Measurements from ENCODE around the gene EML1. TPM values are rescaled to one million over a fixed set of nuclear protein-coding genes. Genes with fewer than 3 reads are reported as not detected.

EML1 gene
- total RNA-seq, 2 experiments from 2014 or later: not detected

- TF ChIP-seq, protein P1, sequence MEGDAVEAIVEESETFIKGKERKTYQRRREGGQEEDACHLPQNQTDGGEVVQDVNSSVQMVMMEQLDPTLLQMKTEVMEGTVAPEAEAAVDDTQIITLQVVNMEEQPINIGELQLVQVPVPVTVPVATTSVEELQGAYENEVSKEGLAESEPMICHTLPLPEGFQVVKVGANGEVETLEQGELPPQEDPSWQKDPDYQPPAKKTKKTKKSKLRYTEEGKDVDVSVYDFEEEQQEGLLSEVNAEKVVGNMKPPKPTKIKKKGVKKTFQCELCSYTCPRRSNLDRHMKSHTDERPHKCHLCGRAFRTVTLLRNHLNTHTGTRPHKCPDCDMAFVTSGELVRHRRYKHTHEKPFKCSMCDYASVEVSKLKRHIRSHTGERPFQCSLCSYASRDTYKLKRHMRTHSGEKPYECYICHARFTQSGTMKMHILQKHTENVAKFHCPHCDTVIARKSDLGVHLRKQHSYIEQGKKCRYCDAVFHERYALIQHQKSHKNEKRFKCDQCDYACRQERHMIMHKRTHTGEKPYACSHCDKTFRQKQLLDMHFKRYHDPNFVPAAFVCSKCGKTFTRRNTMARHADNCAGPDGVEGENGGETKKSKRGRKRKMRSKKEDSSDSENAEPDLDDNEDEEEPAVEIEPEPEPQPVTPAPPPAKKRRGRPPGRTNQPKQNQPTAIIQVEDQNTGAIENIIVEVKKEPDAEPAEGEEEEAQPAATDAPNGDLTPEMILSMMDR (conservative IDR thresholded peaks at IDR 0.05; ENCODE audit: low read length): no peak
- no peak for TF ChIP-seq EZH2phosphoT487 (IDR thresholded peaks at IDR 0.05; ENCODE audit: borderline replicate concordance, low read depth, low read length)
- H3K9me2 ChIP-seq (ENCODE audit: insufficient read depth, low read length): no peaks in the 10 kb centered on the region
- no peak for DNase-seq (ENCODE audit: low spot score)
- H3K4me3 ChIP-seq (ENCODE audit: low read depth, low read length, poor library complexity, severe bottlenecking): no peak overlapping the region
- no peaks in the 10 kb centered on the region for H3K9me3 ChIP-seq (ENCODE audit: low read length)
- CTCF ChIA-PET (ENCODE audit: unreplicated experiment): no interaction called here
- no peak overlapping the region for H3K27ac ChIP-seq (ENCODE audit: low read depth, low read length, poor library complexity, severe bottlenecking)
- no peaks in the 10 kb centered on the region for H3K36me3 ChIP-seq (ENCODE audit: insufficient read depth, low read length)
- no peaks in the 10 kb centered on the region for H3K4me1 ChIP-seq (ENCODE audit: insufficient read depth, low read length, poor library complexity, severe bottlenecking)
- H2AFZ ChIP-seq (ENCODE audit: low read length): no peak overlapping the region
- POLR2A ChIA-PET: no interaction called here
- no peak overlapping the region for H3K4me2 ChIP-seq (ENCODE audit: low read length)
- intact Hi-C loops (cut with micrococcal nuclease; ENCODE audit: unreplicated experiment): no loop called here
- no peaks in the 10 kb centered on the region for H4K20me1 ChIP-seq (ENCODE audit: insufficient read depth, low read length)
- no TSS peak for BruUV-seq (replicated peaks)
- no peaks in the 10 kb centered on the region for H3K79me2 ChIP-seq (ENCODE audit: insufficient read depth, low read depth, low read length)
Measured at GRCh38 chr14:99950181-99950580, 157.0 kb downstream of the EML1 start.

GRCh38 chr14:99951085-99951484 lies 157.9 kb downstream of the EML1 start:
- intact Hi-C loops (cut with micrococcal nuclease; ENCODE audit: unreplicated experiment): no loop called here
- Histone ChIP-seq H3K36me3 (ENCODE audit: insufficient read depth, low read length) (no peaks in the 10 kb centered on the region), H4K20me1 (ENCODE audit: insufficient read depth, low read length) (no peaks in the 10 kb centered on the region), H3K4me2 (ENCODE audit: low read length) (no peak overlapping the region), H3K4me3 (ENCODE audit: low read depth, low read length, poor library complexity, severe bottlenecking) (no peak overlapping the region), H3K27ac (ENCODE audit: low read depth, low read length, poor library complexity, severe bottlenecking) (no peak overlapping the region), H3K9me2 (ENCODE audit: insufficient read depth, low read length) (no peaks in the 10 kb centered on the region), H2AFZ (ENCODE audit: low read length) (no peak overlapping the region), H3K9me3 (ENCODE audit: low read length) (no peaks in the 10 kb centered on the region), H3K79me2 (ENCODE audit: insufficient read depth, low read depth, low read length) (no peaks in the 10 kb centered on the region), H3K4me1 (ENCODE audit: insufficient read depth, low read length, poor library complexity, severe bottlenecking) (no peaks in the 10 kb centered on the region)
- BruUV-seq (replicated peaks): no TSS peak
- ChIA-PET CTCF (ENCODE audit: unreplicated experiment) (interaction anchor here (0.5 kb wide), 1 partner anchor 64 kb away, joined by 3 read pairs; no protein-coding TSS in a partner anchor), POLR2A (no interaction called here)
- no peak for TF ChIP-seq EZH2phosphoT487 (IDR thresholded peaks at IDR 0.05; ENCODE audit: borderline replicate concordance, low read depth, low read length)
- TF ChIP-seq, protein P1 (conservative IDR thresholded peaks at IDR 0.05; ENCODE audit: low read length): no peak
- no peak for DNase-seq (ENCODE audit: low spot score)

DNA sequence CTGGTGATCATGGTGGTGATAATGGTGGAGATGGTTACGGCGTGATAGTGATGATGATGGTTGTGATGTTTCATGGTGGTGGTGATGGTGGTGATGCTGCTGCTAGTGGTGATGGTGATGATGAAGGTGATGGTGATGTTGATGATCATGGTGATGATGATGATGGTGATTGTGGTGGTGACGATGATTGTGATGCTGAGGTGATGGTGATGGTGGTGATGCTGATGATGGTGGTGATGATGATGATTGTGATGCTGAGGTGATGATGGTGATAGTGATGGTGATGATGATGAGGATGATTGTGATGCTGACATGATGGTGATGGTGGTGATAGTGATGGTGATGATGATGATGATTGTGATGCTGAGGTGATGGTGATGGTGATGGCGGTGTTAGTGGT lies 158.8 kb downstream of the EML1 start:
- no peak overlapping the region for H3K4me3 ChIP-seq (ENCODE audit: low read depth, low read length, poor library complexity, severe bottlenecking)
- no peaks in the 10 kb centered on the region for H3K79me2 ChIP-seq (ENCODE audit: insufficient read depth, low read depth, low read length)
- BruUV-seq (replicated peaks): no TSS peak
- POLR2A ChIA-PET: no interaction called here
- intact Hi-C loops (cut with micrococcal nuclease; ENCODE audit: unreplicated experiment): no loop called here
- H4K20me1 ChIP-seq (ENCODE audit: insufficient read depth, low read length): no peaks in the 10 kb centered on the region
- H3K36me3 ChIP-seq (ENCODE audit: insufficient read depth, low read length): no peaks in the 10 kb centered on the region
- no peak overlapping the region for H3K4me2 ChIP-seq (ENCODE audit: low read length)
- CTCF ChIA-PET (ENCODE audit: unreplicated experiment): no interaction called here
- no peaks in the 10 kb centered on the region for H3K4me1 ChIP-seq (ENCODE audit: insufficient read depth, low read length, poor library complexity, severe bottlenecking)
- no peaks in the 10 kb centered on the region for H3K9me3 ChIP-seq (ENCODE audit: low read length)
- no peak overlapping the region for H3K27ac ChIP-seq (ENCODE audit: low read depth, low read length, poor library complexity, severe bottlenecking)
- no peak for DNase-seq (ENCODE audit: low spot score)
- no peak for TF ChIP-seq EZH2phosphoT487 (IDR thresholded peaks at IDR 0.05; ENCODE audit: borderline replicate concordance, low read depth, low read length)
- TF ChIP-seq, protein P1 (conservative IDR thresholded peaks at IDR 0.05; ENCODE audit: low read length): no peak
- no peaks in the 10 kb centered on the region for H3K9me2 ChIP-seq (ENCODE audit: insufficient read depth, low read length)
- no peak overlapping the region for H2AFZ ChIP-seq (ENCODE audit: low read length)
